GM18508 (cell line): ENCODE results near the gene ITIH3.
"Not testable (repeated sequence)": the region's sequence is repeated elsewhere in the genome, so short reads cannot be mapped to it uniquely, and the experiment has no call there.

Source experiments
- ATAC-seq: cut with Tn5 transposase; IDR thresholded peaks from one replicate; pipeline ENCODE4 v1.9.1; 2021; ENCODE audit warnings: moderate number of reproducible peaks; ENCODE audit not compliant: insufficient read depth, unreplicated experiment

Gene ITIH3

DNA sequence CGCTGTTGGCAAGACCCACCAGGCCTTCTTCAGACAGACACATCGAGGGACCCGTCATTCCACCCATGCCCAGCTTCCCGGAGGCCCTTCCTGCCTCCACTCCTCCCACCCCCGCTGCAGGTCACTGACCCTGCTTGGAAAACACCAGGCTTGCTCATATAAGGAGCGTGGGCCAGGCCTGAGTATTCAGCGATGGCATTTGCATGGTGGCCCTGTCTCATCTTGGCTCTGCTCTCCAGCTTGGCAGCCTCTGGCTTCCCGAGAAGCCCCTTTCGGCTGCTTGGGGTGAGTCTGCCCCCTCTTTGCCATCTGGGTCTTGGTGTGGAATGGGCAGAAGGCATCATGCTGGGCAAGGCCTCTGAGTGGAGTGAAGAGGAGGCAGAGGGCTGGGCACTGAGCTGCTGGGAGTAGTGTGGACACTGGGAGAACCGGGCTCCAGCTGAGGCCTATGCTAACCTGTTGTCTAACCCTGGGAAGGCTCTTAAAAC is at the start of gene ITIH3:
TSS of gene ITIH3 (plus strand) at position 185 of the 488 bp plus-strand sequence. CDS start at position 193, 8 bp downstream.
- no peak for ATAC-seq

DNA sequence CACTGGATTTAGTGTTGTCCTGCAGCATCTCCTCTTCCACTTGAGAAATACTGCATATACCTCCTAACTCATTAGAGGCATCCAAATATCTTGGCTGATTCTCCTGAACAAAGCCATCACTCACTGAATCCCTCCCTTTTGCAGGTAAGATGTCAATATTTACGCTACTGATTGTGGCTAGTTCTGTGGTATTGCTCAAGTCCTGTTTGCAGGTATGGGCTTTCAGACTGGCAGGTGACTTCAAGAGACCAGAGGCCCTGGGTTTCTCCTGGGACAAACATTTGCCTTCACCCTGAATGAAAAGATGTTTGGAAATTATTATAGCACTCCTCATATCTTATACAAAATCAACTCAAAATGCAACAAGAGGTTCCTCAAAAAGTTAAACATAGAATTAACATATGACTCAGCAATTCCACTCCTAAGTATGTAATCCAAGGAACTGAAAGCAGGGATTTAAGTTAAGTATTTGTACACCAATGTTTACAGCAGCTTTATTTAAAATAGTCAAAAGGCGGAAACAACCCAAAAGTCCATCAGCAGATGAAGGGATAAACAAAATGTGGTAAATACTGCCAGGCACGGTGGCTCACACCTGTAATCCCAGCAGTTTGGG is 42.4 kb upstream of the ITIH3 start:
- ATAC-seq = no peak

DNA sequence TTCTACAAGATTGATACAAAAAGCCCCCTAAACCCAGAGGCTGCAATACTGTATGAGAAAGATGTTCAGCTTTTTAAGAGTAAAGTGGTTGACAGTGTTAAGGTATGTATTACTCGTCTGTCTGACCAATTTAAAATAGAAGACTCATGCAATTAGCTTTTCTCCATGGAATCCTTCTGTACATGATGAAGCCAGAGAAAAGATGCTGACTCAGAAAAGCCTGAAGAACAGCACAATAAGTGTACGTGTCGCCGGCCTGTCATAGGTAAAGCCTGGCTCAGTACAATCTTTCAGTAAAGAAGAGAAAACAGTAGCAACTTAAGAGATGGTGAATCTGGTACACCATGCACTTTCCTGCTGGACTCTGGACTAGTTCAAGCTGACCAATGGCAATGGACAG is 40.2 kb upstream of the ITIH3 start:
- no peak for ATAC-seq

GRCh38 chr3:52756141-52756540 is 38.5 kb upstream of the ITIH3 start:
- ATAC-seq = no peak

DNA sequence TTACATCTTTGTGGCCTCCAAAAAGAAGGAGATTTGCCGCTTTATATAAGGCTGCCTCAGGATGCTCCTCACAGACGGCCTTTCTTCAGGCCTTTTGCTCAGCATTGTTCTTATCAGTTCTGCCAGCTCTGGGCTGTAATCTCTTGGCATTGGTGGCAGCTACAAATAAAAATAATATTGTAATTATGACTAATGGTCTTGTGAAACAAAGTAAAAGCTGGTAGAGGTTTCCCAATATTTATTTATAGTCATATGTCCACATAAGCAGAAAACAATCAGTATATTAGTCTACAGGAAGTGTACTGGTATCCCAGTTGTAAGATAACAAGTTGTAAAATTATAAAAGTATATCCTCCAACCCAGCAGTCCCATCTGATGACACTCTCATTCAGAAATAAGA is 31.1 kb upstream of the ITIH3 start:
- ATAC-seq = no peak

- no peak for ATAC-seq
Observed at GRCh38 chr3:52769786-52770455, 24.7 kb upstream of the ITIH3 start.

DNA sequence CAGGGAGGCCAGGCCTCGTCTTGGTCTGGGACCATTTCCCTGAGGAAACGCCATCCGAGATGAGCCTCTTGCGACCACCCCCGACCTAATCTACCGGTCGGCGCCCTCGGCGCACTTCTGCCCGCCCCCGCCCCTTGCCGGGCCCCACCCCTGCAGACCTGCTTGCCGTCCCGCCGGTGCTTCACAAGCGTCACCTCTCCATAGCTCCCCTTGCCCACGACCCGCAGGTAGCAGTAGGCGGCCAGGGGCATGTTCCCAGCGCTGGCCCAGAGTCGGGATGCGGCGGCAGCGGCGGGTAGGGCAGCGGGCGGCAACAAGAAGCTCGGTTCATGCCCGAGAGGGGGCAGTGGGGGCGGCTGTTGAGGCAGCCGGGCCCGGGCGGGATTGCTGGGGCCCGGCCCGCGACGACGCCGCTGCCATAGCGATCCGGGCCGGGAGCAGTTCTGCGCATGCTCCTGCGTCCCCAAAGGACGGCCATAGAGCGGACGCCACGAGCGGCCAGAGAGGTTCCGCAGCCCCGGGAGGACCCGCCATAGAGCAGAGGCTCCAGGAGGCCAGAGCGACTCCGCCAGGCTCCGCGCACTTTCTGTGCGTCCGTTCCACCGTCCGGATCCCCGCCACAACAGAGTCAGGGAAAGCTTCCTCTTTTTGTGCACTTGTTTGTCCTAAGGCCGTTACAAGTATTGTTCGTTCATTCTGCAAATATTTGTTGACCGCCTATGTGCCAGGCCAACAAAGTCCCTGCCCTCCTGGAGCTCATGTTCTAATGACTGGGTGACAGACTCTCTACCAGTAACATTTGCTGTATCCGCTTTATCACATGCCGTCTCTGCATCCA is 23.9 kb upstream of the ITIH3 start, which contains the start of gene NEK4:
TSS of gene NEK4 (minus strand) at position 445 of the 838 bp plus-strand sequence. CDS start at position 251, 194 bp downstream.
- ATAC-seq = peak; percentile 41

- ATAC-seq = no peak
Observed at GRCh38 chr3:52771334-52771681, 23.3 kb upstream of the ITIH3 start.

DNA sequence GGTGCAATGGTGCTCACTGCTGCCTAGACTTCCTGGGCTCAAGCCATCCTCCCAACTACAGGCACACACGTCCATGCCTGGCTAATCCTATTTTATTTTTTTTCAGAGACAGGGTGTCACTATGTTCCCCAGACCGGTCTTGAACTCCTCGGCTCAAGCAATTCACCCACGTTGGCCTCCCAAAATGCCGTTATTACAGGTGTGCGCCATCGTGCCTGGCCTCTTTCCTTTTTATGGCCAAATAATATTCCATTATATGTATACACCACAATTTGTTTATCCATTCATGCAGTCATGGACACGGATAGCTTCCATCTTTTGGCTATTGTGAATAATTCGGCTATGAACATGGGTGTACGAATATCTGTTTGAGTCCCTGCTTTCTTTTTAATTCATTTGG is 22.9 kb upstream of the ITIH3 start:
- ATAC-seq = no peak

DNA sequence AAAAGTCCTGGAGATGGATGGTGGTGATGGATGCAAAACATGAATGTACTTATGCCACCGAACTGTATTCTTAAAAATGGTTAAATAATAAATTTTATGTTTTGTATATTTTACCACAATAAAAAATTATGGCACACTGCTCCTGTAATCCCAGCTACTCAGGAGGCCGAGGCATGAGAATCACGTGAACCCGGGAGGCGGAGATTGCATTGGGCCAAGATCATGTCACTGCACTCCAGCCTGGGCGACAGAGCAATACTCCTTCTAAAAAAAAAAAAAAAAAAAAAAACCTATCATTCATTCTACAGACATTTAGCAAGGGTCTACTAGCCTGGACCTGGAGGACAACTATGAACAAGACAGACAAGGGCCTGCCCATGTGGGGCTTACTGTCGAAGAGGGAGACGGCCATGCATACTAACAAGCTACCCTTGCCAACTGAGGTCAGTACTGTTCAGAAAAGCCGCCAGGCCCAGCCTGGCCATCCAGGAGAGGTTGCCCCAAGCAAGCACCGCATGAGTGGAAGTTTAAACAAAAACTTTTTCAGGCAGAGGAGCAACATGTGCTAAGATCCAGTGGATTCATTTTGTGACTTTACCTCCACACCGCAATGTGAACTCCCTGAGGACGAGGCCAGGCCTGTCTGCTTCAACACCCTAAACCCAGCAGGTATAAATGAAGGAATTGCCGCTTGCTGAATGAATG is 21.1 kb upstream of the ITIH3 start:
- ATAC-seq = no peak

DNA sequence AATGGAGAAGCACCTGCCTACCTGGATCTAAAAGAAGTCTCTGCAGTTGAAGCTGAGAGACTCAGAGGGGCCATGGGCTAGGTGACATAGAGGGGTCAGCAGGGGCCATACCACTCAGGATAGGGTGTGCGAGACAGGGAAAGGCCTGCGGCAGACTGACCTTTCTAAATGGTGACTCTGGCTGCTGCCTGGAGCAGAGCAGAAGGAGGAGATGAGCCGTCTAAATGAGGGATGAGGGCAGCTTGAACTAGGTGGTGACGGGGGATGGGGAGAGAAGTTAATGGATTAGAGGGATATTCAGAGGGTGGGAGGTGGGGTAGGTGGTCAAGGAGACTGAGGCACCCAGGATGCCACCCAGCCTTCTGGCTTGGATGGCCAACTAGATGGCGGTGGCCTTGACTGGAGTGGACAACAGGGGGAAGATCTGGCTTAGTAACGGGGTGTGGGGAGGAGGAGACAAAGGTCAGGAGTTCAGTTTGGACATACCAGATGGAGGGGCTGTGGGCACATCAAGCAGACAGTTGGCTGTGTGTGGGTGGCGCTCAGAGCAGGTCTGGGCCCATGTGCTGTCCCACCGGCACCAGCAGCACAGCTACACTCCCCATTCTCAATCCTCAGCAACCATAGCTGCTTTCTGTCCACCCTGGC is 20.4 kb upstream of the ITIH3 start:
- ATAC-seq = no peak

GRCh38 chr3:52774901-52775864 is 19.4 kb upstream of the ITIH3 start:
- ATAC-seq = no peak

DNA sequence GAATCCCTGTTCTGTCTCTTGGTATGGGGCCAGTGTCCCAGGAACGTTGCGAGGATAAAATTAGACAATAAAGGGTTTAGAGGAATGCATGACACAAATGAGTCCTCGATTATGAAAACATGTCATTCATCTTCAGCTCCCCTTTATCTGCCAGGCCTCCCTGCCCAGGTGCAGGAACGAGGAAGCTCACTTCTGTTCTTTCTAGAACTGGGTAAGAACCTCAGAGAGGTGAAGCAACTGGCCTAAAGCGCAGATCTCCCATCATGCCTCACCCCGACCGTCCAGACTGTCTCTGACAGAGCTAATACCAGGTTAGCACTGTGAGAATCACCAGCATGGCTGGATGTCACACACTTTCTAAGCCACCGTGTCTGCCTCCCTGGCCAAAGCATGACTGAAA is 18.7 kb upstream of the ITIH3 start:
- no peak for ATAC-seq

DNA sequence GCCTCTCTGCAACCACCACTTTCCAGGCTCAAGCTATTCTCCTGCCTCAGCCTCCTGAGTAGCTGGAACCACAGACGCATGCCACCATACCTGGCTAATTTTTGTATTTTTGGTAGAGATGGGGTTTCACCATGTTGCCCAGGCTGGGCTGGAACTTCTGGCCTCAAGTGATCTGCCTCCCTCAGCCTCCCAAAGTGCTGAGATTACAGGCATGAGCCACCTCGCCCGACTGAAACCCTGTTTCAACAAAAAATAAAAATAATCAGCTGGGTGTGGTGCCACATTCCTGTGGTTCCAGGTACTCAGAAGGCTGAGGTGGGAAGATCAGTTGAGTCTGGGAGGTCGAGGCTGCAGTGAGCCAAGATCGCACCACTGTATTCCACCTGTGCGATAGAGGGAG is 18.1 kb upstream of the ITIH3 start:
- ATAC-seq = not testable (repeated sequence)

- no peak for ATAC-seq
Observed at GRCh38 chr3:52777127-52777958, 17.3 kb upstream of the ITIH3 start, which contains the start of gene ITIH1. Gene ITIH1 (plus strand): TSS chr3:52777599. CDS start chr3:52777616, 17 bp downstream.

GRCh38 chr3:52777959-52778805 is 16.4 kb upstream of the ITIH3 start:
- ATAC-seq = no peak
